ENCODE measurements around the gene SERTM2.

SERTM2 gene

GRCh38 chrX:111504941-111505340 lies 6.5 kb upstream of the SERTM2 start:
- H3K27me3 ChIP-seq, result no peaks in the 10 kb centered on the region
- no peaks in the 10 kb centered on the region for H3K9me3 ChIP-seq
- no peak overlapping the region for H3K4me3 ChIP-seq
- no peak overlapping the region for H3K27ac ChIP-seq
- DNase-seq, result peak in 1 of 2 donors; percentile 17
- no peaks in the 10 kb centered on the region for H3K4me1 ChIP-seq
- intact Hi-C loops (cut with DNase I; ENCODE audit: low total_unique reads), result no loop called here
- H3K36me3 ChIP-seq, result no peaks in the 10 kb centered on the region
- TF ChIP-seq CTCF (IDR thresholded peaks at IDR 0.05), result no peak

- intact Hi-C loops (cut with DNase I; ENCODE audit: low total_unique reads), result no loop called here
- H3K27ac ChIP-seq, result no peak overlapping the region
- H3K9me3 ChIP-seq, result no peaks in the 10 kb centered on the region
- no peaks in the 10 kb centered on the region for H3K36me3 ChIP-seq
- no peak for TF ChIP-seq CTCF (IDR thresholded peaks at IDR 0.05)
- H3K27me3 ChIP-seq, result no peaks in the 10 kb centered on the region
- H3K4me3 ChIP-seq, result no peak overlapping the region
- no peak for DNase-seq
- H3K4me1 ChIP-seq, result no peaks in the 10 kb centered on the region
These were observed 5.7 kb upstream of the SERTM2 start for GRCh38 chrX:111505783-111506182.

- Histone ChIP-seq H3K4me3 (no peak overlapping the region), H3K27me3 (no peaks in the 10 kb centered on the region), H3K4me1 (no peaks in the 10 kb centered on the region), H3K27ac (no peak overlapping the region), H3K9me3 (no peaks in the 10 kb centered on the region), H3K36me3 (no peaks in the 10 kb centered on the region)
- intact Hi-C loops (cut with DNase I; ENCODE audit: low total_unique reads), result no loop called here
- TF ChIP-seq CTCF (IDR thresholded peaks at IDR 0.05), result no peak
- no peak for DNase-seq
These were observed 4.6 kb upstream of the SERTM2 start for GRCh38 chrX:111506826-111507225.

- Histone ChIP-seq H3K27me3 (no peaks in the 10 kb centered on the region), H3K4me1 (no peaks in the 10 kb centered on the region), H3K36me3 (no peaks in the 10 kb centered on the region), H3K4me3 (no peak overlapping the region), H3K27ac (no peak overlapping the region), H3K9me3 (no peaks in the 10 kb centered on the region)
- no peak for DNase-seq
- no peak for TF ChIP-seq CTCF (IDR thresholded peaks at IDR 0.05)
- intact Hi-C loops (cut with DNase I; ENCODE audit: low total_unique reads), result no loop called here
These were observed 3.5 kb upstream of the SERTM2 start for GRCh38 chrX:111507933-111508332.

GRCh38 chrX:111515298-111515697 lies 3.9 kb downstream of the SERTM2 start:
- no peak for TF ChIP-seq CTCF (IDR thresholded peaks at IDR 0.05)
- no peaks in the 10 kb centered on the region for H3K9me3 ChIP-seq
- H3K36me3 ChIP-seq, result no peaks in the 10 kb centered on the region
- intact Hi-C loops (cut with DNase I; ENCODE audit: low total_unique reads), result no loop called here
- no peak for DNase-seq
- no peak overlapping the region for H3K27ac ChIP-seq
- H3K27me3 ChIP-seq, result no peaks in the 10 kb centered on the region
- no peaks in the 10 kb centered on the region for H3K4me1 ChIP-seq
- no peak overlapping the region for H3K4me3 ChIP-seq

GRCh38 chrX:111518667-111519066 lies 7.2 kb downstream of the SERTM2 start:
- DNase-seq, result no peak
- H3K27me3 ChIP-seq, result no peaks in the 10 kb centered on the region
- H3K4me1 ChIP-seq, result no peaks in the 10 kb centered on the region
- intact Hi-C loops (cut with DNase I; ENCODE audit: low total_unique reads), result no loop called here
- no peaks in the 10 kb centered on the region for H3K36me3 ChIP-seq
- no peak overlapping the region for H3K4me3 ChIP-seq
- no peak overlapping the region for H3K27ac ChIP-seq
- no peaks in the 10 kb centered on the region for H3K9me3 ChIP-seq
- TF ChIP-seq CTCF (IDR thresholded peaks at IDR 0.05), result no peak

Measured in tibial artery (tissue), 4 donors.